Measurements from ENCODE around the gene ADAM8.

- no peak for TF ChIP-seq CTCF (IDR thresholded peaks at IDR 0.05)
- TF ChIP-seq POLR2A (IDR thresholded peaks at IDR 0.05): no peak
These were observed 6.2 kb upstream of the ADAM8 start for GRCh38 chr10:133282846-133283390.

Data from tibial nerve (tissue), 3 donors.